K562 (cell line): ENCODE data around the gene S100A1. TPM values are rescaled to one million over a fixed set of nuclear protein-coding genes. Genes with fewer than 3 reads are reported as not detected.

Experiments used
- ATAC-seq: fragments of 200-7000 bp; cut with Tn5 transposase; 3 replicates; pipeline ENCODE4 v1.9.1; 2020; ENCODE audit warnings: moderate library complexity
- BruUV-seq: library from RNA; stranded (reverse); fragments of 400-500 nt; replicated peaks from 2 replicates; lab custom pipeline; 2021; lab: Mats Ljungman, UMichigan
- CTCF ChIA-PET: fragments of 300-600 bp; formaldehyde crosslinking; extraction: SDS; loops from one replicate; lab custom pipeline; 2021; ENCODE audit warnings: low intra/inter-chr PET ratio; lab: Yijun Ruan, JAX
- POLR2A ChIA-PET: fragments of 300-600, 350-650 bp; sonication (Branson Sonifier 250); formaldehyde crosslinking; extraction: SDS; loops from one replicate; lab custom pipeline; 2021; ENCODE audit warnings: antibody characterized with exemption, inconsistent platforms; lab: Yijun Ruan, JAX
- DNase-seq, 4 experiments: peaks; one replicate each; pipeline versions ENCODE4 v3.0.0 to v3.0.0-alpha.2; 2011 to 2018; ENCODE audit warnings: low spot score in 3 of 4, mixed read lengths in 3 of 4; ENCODE audit errors: extremely low read depth in 1 of 4
- FAIRE-seq: peaks from 2 replicates; lab custom pipeline; 2011; peaks lifted over from hg19 to GRCh38; lab: Jason Lieb, UNC
- H2AFZ ChIP-seq: 2 replicates; pipeline ENCODE4 v1.6.0; 2011; ENCODE audit warnings: low read depth, low read length, control low read depth, inconsistent platforms
- H3K27ac ChIP-seq: fragments of 200-600 bp; 3 replicates; pipeline ENCODE4 v1.8.0; 2011; ENCODE audit warnings: low read depth, mild to moderate bottlenecking, control low read depth, inconsistent platforms, low read length, moderate library complexity, mixed read lengths; ENCODE audit errors: extremely low read depth
- H3K27me3 ChIP-seq, 2 experiments: fragments of 300-600 bp in 1 of 2; 2 replicates in 1 of 2; 3 replicates in 1 of 2; pipeline versions ENCODE4 v1.6.0 to v1.8.0; 2011; ENCODE audit warnings: inconsistent platforms in 2 of 2, low read length in 2 of 2, mild to moderate bottlenecking in 1 of 2, mixed read lengths in 1 of 2, moderate library complexity in 1 of 2; ENCODE audit not compliant: control insufficient read depth in 2 of 2, insufficient read depth in 2 of 2
- H3K36me3 ChIP-seq: fragments of 300-600 bp; 3 replicates; pipeline ENCODE4 v1.8.0; 2011; ENCODE audit warnings: mild to moderate bottlenecking, low read length, inconsistent platforms; ENCODE audit not compliant: control insufficient read depth, insufficient read depth
- H3K4me1 ChIP-seq, 2 experiments: fragments of 200-600 bp in 1 of 2; replicated peaks in 1 of 2; 2 replicates in 1 of 2; 3 replicates in 1 of 2; pipeline versions ENCODE4 v1.5.1 to v1.8.0; 2011; ENCODE audit warnings: inconsistent platforms in 2 of 2, low read length in 2 of 2, mild to moderate bottlenecking in 1 of 2, mixed read lengths in 1 of 2, moderate library complexity in 1 of 2; ENCODE audit not compliant: control insufficient read depth in 2 of 2, insufficient read depth in 2 of 2
- H3K4me2 ChIP-seq: 2 replicates; pipeline ENCODE4 v1.6.1; 2011; ENCODE audit warnings: low read length, control low read depth, inconsistent platforms, mixed read lengths; ENCODE audit not compliant: insufficient read depth
- H3K4me3 ChIP-seq: fragments of 200-600 bp; sonication (generic), shearing (Covaris generic); 2 replicates; pipeline ENCODE4 v1.5.1; 2016; ENCODE audit warnings: control low read depth, inconsistent platforms
- H3K79me2 ChIP-seq: fragments of 200-600 bp; 3 replicates; pipeline ENCODE4 v1.8.0; 2011; ENCODE audit warnings: low read length, inconsistent platforms; ENCODE audit not compliant: control insufficient read depth, insufficient read depth
- H3K9ac ChIP-seq, 2 experiments: 2 replicates each; pipeline versions ENCODE4 v1.6.0 to v1.6.1; 2011; ENCODE audit warnings: low read depth in 2 of 2, low read length in 2 of 2, control low read depth in 1 of 2, inconsistent platforms in 1 of 2, mild to moderate bottlenecking in 1 of 2, mixed read lengths in 1 of 2; ENCODE audit not compliant: insufficient read depth in 1 of 2
- H3K9me1 ChIP-seq: one replicate; pipeline ENCODE4 v1.6.0; 2011; ENCODE audit warnings: inconsistent platforms, mild to moderate bottlenecking, low read length, moderate library complexity; ENCODE audit not compliant: control insufficient read depth, insufficient read depth
- H3K9me3 ChIP-seq: replicated peaks from 2 replicates; pipeline ENCODE4 v1.5.1; 2011; ENCODE audit warnings: low read depth, low read length, inconsistent platforms; ENCODE audit not compliant: control insufficient read depth, insufficient read depth
- H4K20me1 ChIP-seq: replicated peaks from 2 replicates; pipeline ENCODE4 v1.6.1; 2011; ENCODE audit warnings: low read length, inconsistent platforms, mixed read lengths; ENCODE audit not compliant: control insufficient read depth, insufficient read depth
- ETV1 ChIP-seq: fragments of 450-650 bp; conservative IDR thresholded peaks from 2 replicates; pipeline ENCODE4 v1.6.1; 2016; ENCODE audit warnings: missing genetic modification characterization, control low read depth, low read depth, missing compliant biosample characterization
- GATA2 ChIP-seq: sonication (generic); formaldehyde crosslinking; IDR thresholded peaks from 2 replicates; pipeline ENCODE4 v1.4.0; 2020; ENCODE audit warnings: mild to moderate bottlenecking, missing genetic modification reagents
- HCFC1 ChIP-seq: IDR thresholded peaks from 2 replicates; pipeline ENCODE4 v1.6.1; 2012; ENCODE audit warnings: low read depth, low read length, improper control_type of control experiment
- JUNB ChIP-seq: fragments of 450-650 bp; formaldehyde crosslinking; conservative IDR thresholded peaks from 2 replicates; pipeline ENCODE4 v1.4.0; 2020; ENCODE audit warnings: mild to moderate bottlenecking
- KDM4B ChIP-seq, 2 experiments: fragments of 450-650 bp in 1 of 2; sonication (generic) in 1 of 2; IDR thresholded peaks; 2 replicates each; pipeline ENCODE4 v1.6.1; 2016 to 2017; ENCODE audit warnings: borderline replicate concordance in 2 of 2, antibody characterized with exemption in 1 of 2, low read depth in 1 of 2, mild to moderate bottlenecking in 1 of 2
- MLLT1 ChIP-seq, 2 experiments: fragments of 450-650 bp; IDR thresholded peaks; 2 replicates each; pipeline ENCODE4 v1.6.1; 2016
- NBN ChIP-seq: fragments of 450-650 bp; IDR thresholded peaks from 2 replicates; pipeline ENCODE4 v1.6.1; 2016; ENCODE audit warnings: low read depth, mild to moderate bottlenecking
- POLR2A ChIP-seq: fragments of 450-650 bp; conservative IDR thresholded peaks from 2 replicates; pipeline ENCODE4 v1.6.1; 2016
- UBTF ChIP-seq, 2 experiments: IDR thresholded peaks; 2 replicates each; pipeline ENCODE4 v1.6.1; 2012; ENCODE audit warnings: improper control_type of control experiment in 2 of 2, low read depth in 2 of 2, low read length in 2 of 2, borderline replicate concordance in 1 of 2
- ZNF696 ChIP-seq: fragments of 250-450 bp; sonication (Bioruptor Pico); conservative IDR thresholded peaks from 2 replicates; pipeline ENCODE4 v1.4.0; 2020; ENCODE audit warnings: mild to moderate bottlenecking, moderate library complexity
- ZNF699 ChIP-seq: fragments of 250-450 bp; sonication (Bioruptor Pico); IDR thresholded peaks from 2 replicates; pipeline ENCODE4 v1.8.0; 2021; ENCODE audit warnings: mild to moderate bottlenecking, moderate library complexity; ENCODE audit not compliant: insufficient replicate concordance
- WGBS: fragments of 100-300 bp; shearing (Covaris generic); methylation state at CpG from one replicate; pipeline ENCODE4 v1.1.6; 2016; ENCODE audit warnings: low coverage, mixed read lengths; ENCODE audit not compliant: insufficient coverage; ENCODE audit errors: missing lambda C conversion rate; 5-methylcytosine and 5-hydroxymethylcytosine counted together
- in situ Hi-C: fragments of 300-500 bp; cut with MboI; formaldehyde crosslinking; loops from 4 replicates; pipeline ENCODE4 v1.15.0; 2018; ENCODE audit warnings: inconsistent platforms, mixed read lengths
- intact Hi-C: fragments of 100-400 bp; cut with micrococcal nuclease; formaldehyde crosslinking; loops from 2 replicates; pipeline ENCODE4 v1.14.2; 2022
- polyA plus RNA-seq, 8 experiments: library from polyadenylated mRNA; depleted of rRNA in 4 of 8; stranded (reverse) in 5 of 8; unstranded in 3 of 8; fragments of >200 nt; fragmentation: Nextera tagmentation in 2 of 8; fragmentation: Illumina TruSeq in 1 of 8; extraction: Ambion mirVana in 2 of 8; extraction: Trizol in 1 of 8; gene quantifications; 2 replicates each; pipeline versions ENCODE4 v1.2.1 to v1.2.3, GENCODE V29; 2011 to 2014; ENCODE audit warnings: inconsistent platforms in 1 of 8, missing spikeins in 1 of 8
- total RNA-seq, 7 experiments: library from RNA; depleted of rRNA in 6 of 7; stranded (reverse); fragments of >200 nt in 6 of 7; fragmentation: Illumina TruSeq in 2 of 7; extraction: Trizol in 2 of 7; gene quantifications; 2 replicates each; pipeline versions ENCODE4 v1.2.1 to v1.2.3, GENCODE V29; 2011 to 2021; ENCODE audit warnings: low replicate concordance in 1 of 7

Gene S100A1
- total and polyA plus RNA-seq, 9 of the 15 experiments (the other 6 are each of a cell fraction or from before 2014, with no cell fraction given), result 0.44 to 30.1 (median 12.7) TPM

GRCh38 chr1:153613406-153613805 lies 14.8 kb upstream of the S100A1 start:
- peaks cover 6% of the 10 kb centered on the region for H3K9me1 ChIP-seq
- WGBS, result 53% methylated on average over 5 of the region's 5 CpGs
- BruUV-seq, result no TSS peak
- no peaks in the 10 kb centered on the region for H3K9me3 ChIP-seq
- H3K9ac ChIP-seq, result no peak overlapping the region; a peak in 1 of 4 replicates
- CTCF ChIA-PET, result no interaction called here
- H3K36me3 ChIP-seq, result no peaks in the 10 kb centered on the region
- POLR2A ChIA-PET, result interaction anchor here (0.6 to 6.8 kb wide), 5 partner anchors 11 to 899 kb away, joined by 3 to 70 read pairs (median 8); partner anchors contain the start of genes S100A1 and S100A13
- H3K79me2 ChIP-seq, result no peaks in the 10 kb centered on the region
- no peak for DNase-seq
- TF ChIP-seq GATA2 (no peak), JUNB (CRISPR knock-in tag) (no peak), ZNF696 (CRISPR knock-in tag) (no peak), KDM4B (IDR thresholded peaks at IDR 0.05; ENCODE audit: borderline replicate concordance in 2 of 2, low read depth in 1 of 2) (no peak), ZNF699 (CRISPR knock-in tag) (no peak), POLR2A (no peak), MLLT1 (IDR thresholded peaks at IDR 0.05) (no peak), UBTF (IDR thresholded peaks at IDR 0.05; ENCODE audit: borderline replicate concordance in 1 of 2, low read depth in 2 of 2, low read length in 2 of 2) (no peak), HCFC1 (no peak), NBN (no peak), ETV1 (tag) (no peak)
- H4K20me1 ChIP-seq, result no peaks in the 10 kb centered on the region
- FAIRE-seq, result no peak
- ATAC-seq, result no peak
- intact Hi-C loops, result no loop called here
- H3K4me2 ChIP-seq, result no peak overlapping the region
- no peaks in the 10 kb centered on the region for H3K27me3 ChIP-seq
- H3K27ac ChIP-seq, result no peak overlapping the region
- in situ Hi-C loops, result no loop called here
- no peak overlapping the region for H3K4me3 ChIP-seq
- peaks cover 38 to 56% of the 10 kb centered on the region in 2 experiments for H3K4me1 ChIP-seq
- H2AFZ ChIP-seq, result no peak overlapping the region
